Endothelial cell of umbilical vein (primary cell): ENCODE measurements around the gene TMED5. TPM values are rescaled to one million over a fixed set of nuclear protein-coding genes. Genes with fewer than 3 reads are reported as not detected.

Experiments
- BruUV-seq: library from RNA; stranded (reverse); fragments of 400-500 nt; replicated peaks from 2 replicates; lab custom pipeline; 2021; lab: Mats Ljungman, UMichigan
- CTCF ChIA-PET: fragments of 300-600, 350-600 bp; sonication (Branson Sonifier 250); formaldehyde crosslinking; loops from one replicate; lab custom pipeline; 2021; ENCODE audit warnings: antibody characterized with exemption, inconsistent platforms; lab: Charles Lee
- POLR2A ChIA-PET: fragments of 300-600, 350-600 bp; sonication (Branson Sonifier 250); formaldehyde crosslinking; loops from one replicate; lab custom pipeline; 2021; ENCODE audit warnings: antibody characterized with exemption, inconsistent platforms; lab: Charles Lee
- DNase-seq: peaks from one replicate; pipeline ENCODE4 v3.0.0-alpha.2; 2011; ENCODE audit warnings: low read depth, low spot score
- FAIRE-seq: peaks from 2 replicates; lab custom pipeline; 2011; peaks lifted over from hg19 to GRCh38; lab: Jason Lieb, UNC
- H2AFZ ChIP-seq: 2 replicates; pipeline ENCODE4 v1.6.0; 2012; ENCODE audit warnings: low read depth, low read length, control low read depth, inconsistent platforms
- H3K27ac ChIP-seq: 2 replicates; pipeline ENCODE4 v1.5.1; 2011; ENCODE audit warnings: low read depth, mild to moderate bottlenecking, control low read depth, low read length, moderate library complexity; ENCODE audit not compliant: insufficient read depth
- H3K27me3 ChIP-seq, 2 experiments: 2 replicates each; pipeline versions ENCODE4 v1.6.0 to v1.6.1; 2011; ENCODE audit warnings: low read length in 2 of 2, mixed read lengths in 1 of 2; ENCODE audit not compliant: control insufficient read depth in 2 of 2, insufficient read depth in 2 of 2
- H3K36me3 ChIP-seq, 2 experiments: 2 replicates in 1 of 2; 3 replicates in 1 of 2; pipeline ENCODE4 v1.5.1; 2011; ENCODE audit warnings: low read length in 2 of 2, mild to moderate bottlenecking in 1 of 2, moderate library complexity in 1 of 2; ENCODE audit not compliant: control insufficient read depth in 2 of 2, insufficient read depth in 2 of 2; ENCODE audit errors: extremely low read depth in 1 of 2
- H3K4me1 ChIP-seq: 3 replicates; pipeline ENCODE4 v1.5.1; 2011; ENCODE audit warnings: mild to moderate bottlenecking, low read length; ENCODE audit not compliant: control insufficient read depth, insufficient read depth; ENCODE audit errors: extremely low read depth
- H3K4me2 ChIP-seq: 2 replicates; pipeline ENCODE4 v1.6.1; 2011; ENCODE audit warnings: low read length, control low read depth, mixed read lengths; ENCODE audit not compliant: insufficient read depth
- H3K4me3 ChIP-seq, 3 experiments: fragments of 200-600 bp in 1 of 3; sonication (generic), shearing (Covaris generic) in 1 of 3; replicated peaks in 1 of 3; 2 replicates each; pipeline ENCODE4 v1.5.1; 2011 to 2016; ENCODE audit warnings: control low read depth in 3 of 3, low read length in 3 of 3, mild to moderate bottlenecking in 2 of 3, inconsistent platforms in 1 of 3, low read depth in 1 of 3, moderate library complexity in 1 of 3; ENCODE audit not compliant: insufficient read depth in 1 of 3
- H3K79me2 ChIP-seq: 2 replicates; pipeline ENCODE4 v1.6.0; 2012; ENCODE audit warnings: low read length, inconsistent platforms; ENCODE audit not compliant: control insufficient read depth, insufficient read depth
- H3K9ac ChIP-seq: replicated peaks from 2 replicates; pipeline ENCODE3; 2011; ENCODE audit warnings: low read length, control low read depth; ENCODE audit not compliant: insufficient read depth; ENCODE audit errors: extremely low read depth
- H3K9me1 ChIP-seq: replicated peaks from 3 replicates; pipeline ENCODE4 v1.6.0; 2011; ENCODE audit warnings: mild to moderate bottlenecking, low read length; ENCODE audit not compliant: control insufficient read depth, insufficient read depth; ENCODE audit errors: extremely low read depth
- H3K9me3 ChIP-seq: replicated peaks from 2 replicates; pipeline ENCODE4 v1.5.1; 2012; ENCODE audit warnings: low read length, inconsistent platforms; ENCODE audit not compliant: control insufficient read depth, insufficient read depth
- H4K20me1 ChIP-seq: replicated peaks from 2 replicates; pipeline ENCODE3; 2011; ENCODE audit warnings: mild to moderate bottlenecking, low read length; ENCODE audit not compliant: control insufficient read depth, insufficient read depth; ENCODE audit errors: extremely low read depth
- EZH2 ChIP-seq: IDR thresholded peaks from 2 replicates; pipeline ENCODE4 v1.6.1; 2012; ENCODE audit warnings: borderline replicate concordance, low read depth, mild to moderate bottlenecking, moderate library complexity, low read length, inconsistent platforms; ENCODE audit not compliant: severe bottlenecking
- FOS ChIP-seq: IDR thresholded peaks from 2 replicates; pipeline ENCODE4 v1.6.1; 2011; ENCODE audit warnings: mild to moderate bottlenecking, low read length, moderate library complexity, borderline replicate concordance; ENCODE audit not compliant: insufficient read depth
- GATA2 ChIP-seq: IDR thresholded peaks from 2 replicates; pipeline ENCODE4 v1.7.0; 2011; ENCODE audit warnings: low read depth, mild to moderate bottlenecking, moderate library complexity, mixed read lengths, low read length; ENCODE audit not compliant: insufficient read length, insufficient read depth
- JUN ChIP-seq: IDR thresholded peaks from 2 replicates; pipeline ENCODE4 v1.6.1; 2011; ENCODE audit warnings: borderline replicate concordance, low read depth; ENCODE audit not compliant: insufficient read length, insufficient read depth
- POLR2A ChIP-seq: IDR thresholded peaks from 2 replicates; pipeline ENCODE4 v1.6.1; 2012; ENCODE audit warnings: low read depth, mild to moderate bottlenecking, control low read depth, low read length
- POLR2AphosphoS5 ChIP-seq: IDR thresholded peaks from 2 replicates; pipeline ENCODE4 v1.6.1; 2012; ENCODE audit warnings: low read depth, mild to moderate bottlenecking, control low read depth, low read length, moderate library complexity; ENCODE audit not compliant: insufficient read depth
- dilution Hi-C: fragments of 300-500 bp; cut with MboI; formaldehyde crosslinking; loops from one replicate; pipeline ENCODE4 v1.15.0; 2019; ENCODE audit warnings: low sequenced_read_pairs; ENCODE audit not compliant: extremely low pct_ligation_motif_present
- intact Hi-C: fragments of 100-400 bp; cut with micrococcal nuclease; formaldehyde crosslinking; loops from one replicate; pipeline ENCODE4 v1.10.0; 2022
- polyA plus RNA-seq, 4 experiments: library from polyadenylated mRNA; depleted of rRNA in 3 of 4; stranded (reverse) in 3 of 4; unstranded in 1 of 4; fragments of >200 nt; gene quantifications; 2 replicates each; pipeline versions ENCODE4 v1.2.1 to v1.2.3, GENCODE V29; 2011 to 2012; ENCODE audit warnings: missing spikeins in 1 of 4
- total RNA-seq: library from RNA; stranded (reverse); gene quantifications from 2 replicates; pipeline ENCODE4 v1.2.3, GENCODE V29; 2021
- TF ChIP-seq, protein P1 (sequence below), 2 donors: IDR thresholded peaks; 1 replicate in 1 of 2; 2 replicates in 1 of 2; pipeline ENCODE4 v1.5.1; 2011; ENCODE audit warnings: low read length in 2 of 2, mild to moderate bottlenecking in 2 of 2, moderate library complexity in 2 of 2, control low read depth in 1 of 2, inconsistent platforms in 1 of 2, low read depth in 1 of 2; ENCODE audit not compliant: insufficient read depth in 1 of 2; ENCODE audit errors: extremely low read depth in 1 of 2
- TF ChIP-seq, protein P2 (sequence below): IDR thresholded peaks from 2 replicates; pipeline ENCODE4 v1.6.1; 2011; ENCODE audit not compliant: insufficient read depth, insufficient read length

Gene TMED5
- total and polyA plus RNA-seq, 2 donors (not counting 3 experiments of a cell fraction or from before 2014, with no cell fraction given) = 24.2 to 51.2 TPM

DNA sequence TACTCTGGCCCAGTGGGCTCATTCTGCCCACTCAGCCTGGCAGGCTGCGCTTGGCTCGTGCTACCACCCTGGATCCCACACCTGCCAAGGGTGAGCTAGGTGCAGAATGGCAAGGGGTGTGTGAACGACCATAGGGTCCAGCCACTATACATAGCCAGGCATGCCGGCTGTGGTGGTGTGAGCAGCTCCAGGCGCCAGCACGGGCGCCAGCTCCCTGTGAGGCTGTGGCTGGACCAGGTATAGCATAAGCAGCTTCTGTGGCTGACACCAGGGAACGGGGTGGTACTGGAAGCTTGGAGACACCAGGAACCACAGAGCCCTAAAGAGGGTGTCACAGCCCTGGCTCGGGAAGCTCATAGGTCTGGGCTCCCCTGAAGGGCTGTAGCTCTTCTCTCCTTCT is 18.9 kb upstream of the TMED5 start:
- dilution Hi-C loops (no loop called here), intact Hi-C loops (no loop called here)
- no peaks in the 10 kb centered on the region for H3K79me2 ChIP-seq
- H3K27me3 ChIP-seq = no peaks in the 10 kb centered on the region
- no peaks in the 10 kb centered on the region for H3K4me1 ChIP-seq
- no peak for DNase-seq
- no peak for TF ChIP-seq GATA2
- TF ChIP-seq FOS = no peak
- TF ChIP-seq, protein P1, sequence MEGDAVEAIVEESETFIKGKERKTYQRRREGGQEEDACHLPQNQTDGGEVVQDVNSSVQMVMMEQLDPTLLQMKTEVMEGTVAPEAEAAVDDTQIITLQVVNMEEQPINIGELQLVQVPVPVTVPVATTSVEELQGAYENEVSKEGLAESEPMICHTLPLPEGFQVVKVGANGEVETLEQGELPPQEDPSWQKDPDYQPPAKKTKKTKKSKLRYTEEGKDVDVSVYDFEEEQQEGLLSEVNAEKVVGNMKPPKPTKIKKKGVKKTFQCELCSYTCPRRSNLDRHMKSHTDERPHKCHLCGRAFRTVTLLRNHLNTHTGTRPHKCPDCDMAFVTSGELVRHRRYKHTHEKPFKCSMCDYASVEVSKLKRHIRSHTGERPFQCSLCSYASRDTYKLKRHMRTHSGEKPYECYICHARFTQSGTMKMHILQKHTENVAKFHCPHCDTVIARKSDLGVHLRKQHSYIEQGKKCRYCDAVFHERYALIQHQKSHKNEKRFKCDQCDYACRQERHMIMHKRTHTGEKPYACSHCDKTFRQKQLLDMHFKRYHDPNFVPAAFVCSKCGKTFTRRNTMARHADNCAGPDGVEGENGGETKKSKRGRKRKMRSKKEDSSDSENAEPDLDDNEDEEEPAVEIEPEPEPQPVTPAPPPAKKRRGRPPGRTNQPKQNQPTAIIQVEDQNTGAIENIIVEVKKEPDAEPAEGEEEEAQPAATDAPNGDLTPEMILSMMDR (IDR thresholded peaks at IDR 0.05; ENCODE audit: extremely low read depth in 1 of 2, insufficient read depth in 1 of 2, low read depth in 1 of 2, low read length in 2 of 2) = no peak
- TF ChIP-seq, protein P2, sequence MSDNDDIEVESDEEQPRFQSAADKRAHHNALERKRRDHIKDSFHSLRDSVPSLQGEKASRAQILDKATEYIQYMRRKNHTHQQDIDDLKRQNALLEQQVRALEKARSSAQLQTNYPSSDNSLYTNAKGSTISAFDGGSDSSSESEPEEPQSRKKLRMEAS = no peak
- no peak for TF ChIP-seq EZH2
- TF ChIP-seq JUN = no peak
- no peak for TF ChIP-seq POLR2A
- no peak for TF ChIP-seq POLR2AphosphoS5
- no peaks in the 10 kb centered on the region for H3K9me1 ChIP-seq
- H3K27ac ChIP-seq = no peak overlapping the region
- H3K36me3 ChIP-seq = peaks cover 0 to 4% of the 10 kb centered on the region in 2 experiments
- no peak overlapping the region for H2AFZ ChIP-seq
- H3K9ac ChIP-seq = no peak overlapping the region
- H3K4me2 ChIP-seq = no peak overlapping the region
- H3K4me3 ChIP-seq = no peak overlapping the region
- no peaks in the 10 kb centered on the region for H3K9me3 ChIP-seq
- no peak for FAIRE-seq
- POLR2A ChIA-PET = no interaction called here
- CTCF ChIA-PET = no interaction called here
- H4K20me1 ChIP-seq = no peaks in the 10 kb centered on the region
- no TSS peak for BruUV-seq
